Transverse colon (tissue), 4 donors: ENCODE measurements around the gene ZNF638. TPM values are rescaled to one million over a fixed set of nuclear protein-coding genes. Genes with fewer than 3 reads are reported as not detected.

Source experiments
- DNase-seq: peaks from one replicate; pipeline ENCODE4 v3.0.0-alpha.2; 2019
- H3K27ac ChIP-seq, 4 donors: fragments of 200-600 bp; sonication (generic); 2 replicates each; pipeline ENCODE4 v1.5.1; 2016 to 2018; ENCODE audit warnings: inconsistent platforms in 4 of 4
- H3K27me3 ChIP-seq: fragments of 200-600 bp; sonication (generic); 2 replicates; pipeline ENCODE4 v1.5.1; 2017; ENCODE audit warnings: inconsistent platforms
- H3K36me3 ChIP-seq, 4 donors: fragments of 200-600 bp; sonication (generic); 2 replicates each; pipeline ENCODE4 v1.5.1; 2017 to 2019; ENCODE audit warnings: inconsistent platforms in 4 of 4
- H3K4me1 ChIP-seq, 4 donors: fragments of 200-600 bp; sonication (generic); 2 replicates each; pipeline ENCODE4 v1.5.1; 2017 to 2020; ENCODE audit warnings: inconsistent platforms in 4 of 4
- H3K4me3 ChIP-seq, 4 donors: fragments of 200-600 bp; sonication (generic); 1 replicate in 1 of 4; 2 replicates in 3 of 4; pipeline versions ENCODE4 v1.5.1 to v1.6.1; 2017 to 2019; ENCODE audit warnings: inconsistent platforms in 4 of 4
- H3K9me3 ChIP-seq, 2 donors: fragments of 200-600 bp; sonication (generic); 2 replicates each; pipeline ENCODE4 v1.5.1; 2017 to 2019; ENCODE audit warnings: inconsistent platforms in 2 of 2
- EP300 ChIP-seq: sonication (generic); formaldehyde crosslinking; IDR thresholded peaks from one replicate; pipeline ENCODE4 v1.6.1; 2017; ENCODE audit warnings: antibody characterized with exemption, low read depth
- POLR2A ChIP-seq: fragments of 450-650 bp; IDR thresholded peaks from one replicate; pipeline ENCODE4 v1.6.1; 2016; ENCODE audit warnings: antibody characterized with exemption, mild to moderate bottlenecking, moderate library complexity
- POLR2AphosphoS5 ChIP-seq, 3 donors: sonication (generic); formaldehyde crosslinking; IDR thresholded peaks; one replicate each; pipeline ENCODE4 v1.6.1; 2016; ENCODE audit warnings: antibody characterized with exemption in 3 of 3
- WGBS, 2 donors: methylation state at CpG; one replicate each; pipeline ENCODE4 v1.1.5; 2018; ENCODE audit warnings: low coverage in 1 of 2; 5-methylcytosine and 5-hydroxymethylcytosine counted together
- in situ Hi-C, 4 donors: fragments of 200-750 bp; cut with MboI; loops; one replicate each; pipeline versions ENCODE4 v1.15.0 to v1.15.1; 2017; ENCODE audit warnings: low sequenced_read_pairs in 3 of 4, low pct_ligation_motif_present in 1 of 4, low pct_unique_long_range_greater_than_20kb in 1 of 4
- intact Hi-C: fragments of 100-400 bp; cut with DNase I; formaldehyde crosslinking; loops from one replicate; pipeline ENCODE4 v1.15.1; 2023; ENCODE audit warnings: low total_unique reads
- total RNA-seq, 4 donors: library from RNA; depleted of rRNA; stranded (reverse); fragments of >200 nt; gene quantifications; one replicate each; pipeline ENCODE4 v1.1.0, GENCODE V29; 2016
- TF ChIP-seq, protein P1 (sequence below), 5 experiments: fragments of 200-600 bp in 3 of 5; fragments of 450-650 bp in 2 of 5; sonication (generic) in 3 of 5; IDR thresholded peaks; 1 replicate in 2 of 5; 2 replicates in 3 of 5; pipeline ENCODE4 v1.5.1; 2016 to 2017; ENCODE audit warnings: antibody characterized with exemption in 5 of 5, inconsistent platforms in 3 of 5, mild to moderate bottlenecking in 2 of 5, moderate library complexity in 1 of 5

ZNF638 gene
- total RNA-seq, 4 donors from 2014 or later = 99.9 to 181 (median 142) TPM

DNA sequence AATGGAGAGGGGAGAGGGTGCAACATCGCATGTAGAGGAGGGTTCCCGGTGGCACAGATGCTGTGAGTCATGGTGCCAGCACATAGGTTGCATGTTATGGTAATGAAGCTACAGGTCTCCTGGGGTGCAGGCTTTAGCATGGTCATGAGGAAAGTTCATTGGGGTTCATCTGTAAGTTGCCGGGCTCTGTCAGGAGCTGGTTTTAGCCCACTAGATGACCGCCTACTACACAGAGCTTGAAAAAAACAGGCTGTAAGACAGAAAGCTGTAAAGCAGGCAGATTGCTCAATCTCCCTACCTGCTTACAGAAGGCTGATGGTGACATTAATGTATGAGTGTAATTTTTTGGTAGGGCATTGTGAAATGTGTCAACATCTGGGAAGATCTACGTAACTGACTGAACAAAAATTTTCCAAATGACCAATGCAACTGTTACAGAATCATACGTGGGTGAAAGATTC, 145.7 kb downstream of the ZNF638 start:
- DNase-seq = no peak
- no peaks in the 10 kb centered on the region for H3K27me3 ChIP-seq
- no peak overlapping the region for H3K27ac ChIP-seq
- H3K4me1 ChIP-seq = no peaks in the 10 kb centered on the region
- in situ Hi-C loops (no loop called here), intact Hi-C loops (no loop called here)
- no peak for TF ChIP-seq POLR2AphosphoS5 (IDR thresholded peaks at IDR 0.05)
- TF ChIP-seq EP300 = no peak
- TF ChIP-seq, protein P1, sequence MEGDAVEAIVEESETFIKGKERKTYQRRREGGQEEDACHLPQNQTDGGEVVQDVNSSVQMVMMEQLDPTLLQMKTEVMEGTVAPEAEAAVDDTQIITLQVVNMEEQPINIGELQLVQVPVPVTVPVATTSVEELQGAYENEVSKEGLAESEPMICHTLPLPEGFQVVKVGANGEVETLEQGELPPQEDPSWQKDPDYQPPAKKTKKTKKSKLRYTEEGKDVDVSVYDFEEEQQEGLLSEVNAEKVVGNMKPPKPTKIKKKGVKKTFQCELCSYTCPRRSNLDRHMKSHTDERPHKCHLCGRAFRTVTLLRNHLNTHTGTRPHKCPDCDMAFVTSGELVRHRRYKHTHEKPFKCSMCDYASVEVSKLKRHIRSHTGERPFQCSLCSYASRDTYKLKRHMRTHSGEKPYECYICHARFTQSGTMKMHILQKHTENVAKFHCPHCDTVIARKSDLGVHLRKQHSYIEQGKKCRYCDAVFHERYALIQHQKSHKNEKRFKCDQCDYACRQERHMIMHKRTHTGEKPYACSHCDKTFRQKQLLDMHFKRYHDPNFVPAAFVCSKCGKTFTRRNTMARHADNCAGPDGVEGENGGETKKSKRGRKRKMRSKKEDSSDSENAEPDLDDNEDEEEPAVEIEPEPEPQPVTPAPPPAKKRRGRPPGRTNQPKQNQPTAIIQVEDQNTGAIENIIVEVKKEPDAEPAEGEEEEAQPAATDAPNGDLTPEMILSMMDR (IDR thresholded peaks at IDR 0.05) = no peak
- no peak for TF ChIP-seq POLR2A
- no peak overlapping the region for H3K4me3 ChIP-seq
- 65 to 79% methylated on average over 4 to 6 of the region's 6 CpGs for WGBS, 2 donors
- H3K9me3 ChIP-seq = no peaks in the 10 kb centered on the region
- H3K36me3 ChIP-seq = no peaks in the 10 kb centered on the region

DNA sequence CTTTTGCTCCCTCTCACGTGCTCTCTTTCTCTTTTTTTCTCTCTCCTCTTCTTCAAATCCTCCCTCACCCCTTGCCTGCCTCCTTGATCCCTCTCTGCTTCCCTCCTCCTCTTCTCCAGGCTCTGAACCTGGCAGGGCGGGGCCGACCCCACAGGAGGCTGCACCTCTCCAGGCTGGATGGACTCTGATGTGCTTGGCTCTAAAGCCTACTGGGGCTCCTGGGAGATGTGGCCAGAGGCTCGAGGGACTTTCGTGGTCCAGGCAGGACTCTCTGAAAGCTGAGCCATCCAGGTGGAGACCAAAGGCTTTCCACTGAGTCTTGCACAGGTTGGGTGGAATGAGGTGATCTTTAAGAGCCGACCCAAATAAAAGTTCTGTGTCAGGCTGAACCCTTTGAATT, 147.2 kb downstream of the ZNF638 start:
- Histone ChIP-seq H3K4me1 (no peaks in the 10 kb centered on the region), H3K27ac (no peak overlapping the region), H3K4me3 (no peak overlapping the region), H3K27me3 (no peaks in the 10 kb centered on the region), H3K9me3 (no peaks in the 10 kb centered on the region), H3K36me3 (no peaks in the 10 kb centered on the region)
- in situ Hi-C loops (no loop called here), intact Hi-C loops (no loop called here)
- TF ChIP-seq EP300 (no peak), POLR2A (no peak), POLR2AphosphoS5 (IDR thresholded peaks at IDR 0.05) (no peak)
- TF ChIP-seq, protein P1 (IDR thresholded peaks at IDR 0.05) = no peak
- no peak for DNase-seq
- 57 to 63% methylated on average over 1 to 6 of the region's 6 CpGs for WGBS, 2 donors

DNA sequence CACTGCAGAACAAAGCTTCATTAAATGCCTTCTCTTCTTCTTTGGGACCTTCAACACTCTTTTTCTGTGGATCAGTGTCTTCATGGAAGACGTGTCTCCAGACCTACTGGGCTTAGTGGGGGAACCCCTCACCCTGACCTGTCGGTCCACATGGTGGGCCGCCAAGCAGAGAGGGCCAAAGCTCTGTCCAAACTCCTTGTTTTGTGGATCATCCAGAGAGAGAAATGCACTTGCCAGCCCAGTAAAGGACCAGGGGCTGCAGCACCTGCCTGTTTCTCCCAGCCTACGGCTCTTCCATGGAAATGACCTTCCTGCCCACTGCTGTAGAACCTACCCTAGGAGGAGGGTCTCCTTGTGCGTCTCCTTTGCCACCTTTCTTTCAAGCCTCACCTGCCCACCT, 147.7 kb downstream of the ZNF638 start:
- Histone ChIP-seq H3K4me3 (no peak overlapping the region), H3K27me3 (no peaks in the 10 kb centered on the region), H3K4me1 (no peaks in the 10 kb centered on the region), H3K27ac (no peak overlapping the region), H3K9me3 (no peaks in the 10 kb centered on the region), H3K36me3 (no peaks in the 10 kb centered on the region)
- no peak for DNase-seq
- 89 to 100% methylated on average over 1 to 5 of the region's 5 CpGs for WGBS, 2 donors
- TF ChIP-seq POLR2AphosphoS5 (IDR thresholded peaks at IDR 0.05) (no peak), EP300 (no peak), POLR2A (no peak)
- TF ChIP-seq, protein P1 (IDR thresholded peaks at IDR 0.05) = no peak
- intact Hi-C loops = no loop called here
- in situ Hi-C loops = no loop called here

DNA sequence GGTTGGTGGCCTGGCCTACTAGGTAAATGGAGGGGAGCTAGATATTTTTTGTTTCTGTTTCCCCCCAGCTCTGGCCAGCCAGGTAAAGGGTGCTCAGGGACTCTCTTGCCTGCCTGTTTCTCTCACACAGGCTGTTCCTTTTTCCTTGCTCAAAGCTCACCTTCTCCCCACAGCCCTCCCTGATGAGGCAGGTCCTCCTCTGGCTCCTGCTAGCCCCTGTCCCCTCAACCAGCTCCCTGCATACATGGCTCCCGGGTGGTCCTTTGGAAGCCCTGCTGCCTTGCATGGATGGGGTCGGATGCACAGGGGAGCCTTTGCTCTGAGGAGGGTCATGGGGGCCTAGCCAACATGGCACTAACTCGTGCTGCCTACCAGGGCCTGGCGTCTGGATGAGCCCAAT, 149.5 kb downstream of the ZNF638 start:
- in situ Hi-C loops (no loop called here), intact Hi-C loops (no loop called here)
- Histone ChIP-seq H3K4me1 (no peaks in the 10 kb centered on the region), H3K27ac (no peak overlapping the region), H3K36me3 (no peaks in the 10 kb centered on the region), H3K27me3 (no peaks in the 10 kb centered on the region), H3K4me3 (no peak overlapping the region), H3K9me3 (no peaks in the 10 kb centered on the region)
- 88% methylated on average over 4 of the region's 4 CpGs; no CpG with 5 or more reads in 1 of the 2 donors for WGBS, 2 donors
- no peak for TF ChIP-seq POLR2A
- TF ChIP-seq, protein P1 (IDR thresholded peaks at IDR 0.05) = no peak
- no peak for TF ChIP-seq POLR2AphosphoS5 (IDR thresholded peaks at IDR 0.05)
- TF ChIP-seq EP300 = no peak
- DNase-seq = no peak
